GM19099 (cell line): ENCODE data around the gene STEEP1.

Source experiments
- POLR2A ChIP-seq: IDR thresholded peaks from 3 replicates; pipeline ENCODE4 v1.6.1; 2011; ENCODE audit warnings: low read depth; ENCODE audit not compliant: insufficient read length; ENCODE audit errors: extremely low read depth

Gene STEEP1

DNA sequence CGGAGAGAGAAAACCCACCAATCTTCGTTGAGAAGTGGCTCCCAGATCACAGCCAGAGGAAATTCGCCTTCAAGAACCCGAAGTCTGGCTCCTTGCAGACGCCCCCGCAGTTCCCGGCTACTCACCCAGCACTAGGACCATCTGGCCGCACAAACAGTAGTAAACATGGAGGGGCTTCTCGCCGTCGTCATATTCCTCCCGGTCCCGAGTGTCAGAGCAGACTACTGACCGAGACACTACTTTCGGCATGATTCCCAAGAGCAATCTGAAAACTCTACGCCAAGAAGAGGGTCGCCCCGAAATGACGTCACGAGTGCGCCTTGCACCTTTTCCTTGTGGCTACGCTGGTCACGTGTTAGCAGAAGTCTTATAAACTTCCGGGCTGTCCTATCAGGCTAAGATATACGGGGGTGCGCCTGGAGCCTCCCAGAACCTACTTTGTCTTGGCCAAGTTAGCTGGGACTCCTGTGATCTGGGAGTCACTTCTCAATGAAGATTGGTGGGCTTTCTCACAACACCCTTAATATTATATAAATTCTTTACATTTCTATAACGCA, at the start of gene STEEP1:
Gene STEEP1, minus strand, starts transcription at position 303 of the 557 bp plus-strand sequence. Its CDS starts 54 bp downstream, at position 249.
- peak; percentile 45 for TF ChIP-seq POLR2A

DNA sequence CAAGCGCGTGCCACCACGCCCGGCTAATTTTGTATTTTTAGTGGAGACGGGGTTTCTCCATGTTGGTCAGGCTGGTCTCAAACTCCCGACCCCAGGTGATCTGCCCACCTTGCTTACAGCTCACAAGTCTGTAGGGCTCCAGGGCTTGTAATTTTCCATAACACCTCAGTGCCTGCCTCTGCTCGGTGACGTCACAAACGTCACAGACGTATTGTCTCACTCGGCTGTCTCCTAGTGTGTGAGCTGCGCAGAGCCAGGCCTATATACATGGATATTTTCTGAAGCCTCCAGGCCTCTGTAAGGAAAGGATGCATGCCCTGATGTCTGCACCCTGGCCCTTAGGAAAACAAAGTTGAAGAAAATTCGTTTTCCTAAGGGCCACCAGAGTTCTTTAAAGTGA, 49.6 kb upstream of the STEEP1 start:
- no peak for TF ChIP-seq POLR2A

DNA sequence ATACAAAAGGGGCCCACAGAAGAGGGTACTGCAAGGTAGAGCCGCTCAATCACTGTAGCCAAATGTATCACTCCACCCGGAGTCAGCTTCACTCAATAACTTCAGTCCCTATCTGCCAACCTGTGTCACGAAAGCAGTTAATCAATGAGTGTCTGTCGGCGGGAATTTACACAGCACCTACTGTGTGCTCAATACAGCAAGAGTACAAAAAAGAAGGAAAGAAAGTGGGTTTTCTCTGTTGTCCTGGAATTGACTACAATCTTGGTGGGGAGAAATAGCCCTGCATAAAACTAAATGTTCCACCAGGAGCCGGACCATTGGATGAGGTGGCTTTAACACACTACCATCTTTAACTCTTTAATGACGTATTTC, 41.8 kb upstream of the STEEP1 start:
- TF ChIP-seq POLR2A: no peak

DNA sequence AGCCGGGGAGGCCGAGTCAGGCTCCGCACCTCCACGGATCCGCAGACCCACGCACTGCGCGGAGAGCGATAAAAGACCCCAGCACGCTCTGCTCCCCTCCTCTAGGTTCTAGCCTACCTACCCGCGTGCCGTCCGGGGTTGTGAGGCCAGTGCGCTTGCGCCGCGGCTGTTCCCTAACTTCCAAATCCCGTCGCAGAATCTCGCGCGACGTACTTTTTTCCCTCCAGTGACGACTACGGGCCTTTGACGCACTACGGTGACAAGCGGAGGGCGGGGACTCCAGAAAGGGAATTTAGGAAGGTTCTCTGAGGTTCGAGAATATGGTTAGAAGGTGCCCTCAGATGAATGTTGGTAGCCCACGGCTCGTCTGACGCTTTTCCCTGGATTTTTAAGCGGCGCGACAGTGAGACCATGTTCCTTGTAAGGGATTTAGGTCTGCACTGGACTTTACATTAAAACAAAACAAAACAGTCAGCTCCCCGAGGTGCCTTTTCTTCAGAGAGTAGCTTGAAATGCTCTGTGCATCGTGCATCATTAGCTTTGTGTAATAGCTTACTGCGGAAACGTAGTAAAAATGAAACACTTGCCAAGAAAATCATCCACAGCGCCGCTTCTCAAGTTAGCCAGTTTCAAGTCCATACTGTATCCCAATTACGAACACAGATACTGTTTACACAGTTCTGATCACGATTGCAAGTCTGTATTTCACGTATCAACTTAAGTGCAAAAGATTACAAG, 41.2 kb upstream of the STEEP1 start, which contains the start of gene NKRF:
Gene NKRF, minus strand, starts transcription at position 145 of the 738 bp plus-strand sequence.
- TF ChIP-seq POLR2A: peak; percentile 91

DNA sequence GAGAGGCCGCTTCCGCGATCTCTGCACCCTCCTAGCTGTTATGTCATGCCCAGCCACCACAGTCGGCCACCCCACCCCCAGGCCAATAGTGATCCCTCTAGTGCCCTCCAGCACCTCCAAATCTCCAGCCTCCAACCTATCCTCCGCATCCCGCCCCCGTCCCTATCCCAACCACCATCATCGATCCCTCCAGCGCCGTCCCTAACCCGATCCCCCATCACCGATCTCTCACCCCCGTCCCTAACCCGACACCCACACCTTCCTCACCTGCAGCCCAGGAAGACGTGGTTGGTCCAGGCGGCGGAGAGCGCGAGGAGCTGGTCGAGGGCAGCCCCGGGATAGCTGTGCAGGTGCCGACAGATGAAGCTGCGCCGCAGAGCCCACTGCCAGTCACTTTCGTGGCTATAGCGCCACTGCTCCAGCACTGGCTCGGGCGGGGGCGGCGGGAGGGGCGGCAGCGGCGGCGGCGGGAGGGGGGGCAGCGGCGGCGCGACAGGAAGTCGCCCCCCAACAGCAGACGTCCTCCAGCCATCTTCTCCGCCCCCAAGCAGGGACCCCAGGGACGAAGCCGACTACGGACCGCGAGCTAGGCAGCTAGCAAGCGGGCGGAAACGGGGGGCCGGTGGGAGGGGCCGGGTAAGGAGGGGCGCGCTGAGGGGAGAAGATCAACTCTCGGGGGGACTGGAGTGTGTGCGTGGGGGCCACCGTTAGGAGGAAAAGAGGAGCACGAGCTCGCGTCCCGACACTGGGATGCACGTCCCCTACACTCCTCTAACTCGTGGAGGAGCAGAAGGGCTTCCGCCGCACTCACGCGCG, 40.5 kb upstream of the STEEP1 start:
- TF ChIP-seq POLR2A: no peak

DNA sequence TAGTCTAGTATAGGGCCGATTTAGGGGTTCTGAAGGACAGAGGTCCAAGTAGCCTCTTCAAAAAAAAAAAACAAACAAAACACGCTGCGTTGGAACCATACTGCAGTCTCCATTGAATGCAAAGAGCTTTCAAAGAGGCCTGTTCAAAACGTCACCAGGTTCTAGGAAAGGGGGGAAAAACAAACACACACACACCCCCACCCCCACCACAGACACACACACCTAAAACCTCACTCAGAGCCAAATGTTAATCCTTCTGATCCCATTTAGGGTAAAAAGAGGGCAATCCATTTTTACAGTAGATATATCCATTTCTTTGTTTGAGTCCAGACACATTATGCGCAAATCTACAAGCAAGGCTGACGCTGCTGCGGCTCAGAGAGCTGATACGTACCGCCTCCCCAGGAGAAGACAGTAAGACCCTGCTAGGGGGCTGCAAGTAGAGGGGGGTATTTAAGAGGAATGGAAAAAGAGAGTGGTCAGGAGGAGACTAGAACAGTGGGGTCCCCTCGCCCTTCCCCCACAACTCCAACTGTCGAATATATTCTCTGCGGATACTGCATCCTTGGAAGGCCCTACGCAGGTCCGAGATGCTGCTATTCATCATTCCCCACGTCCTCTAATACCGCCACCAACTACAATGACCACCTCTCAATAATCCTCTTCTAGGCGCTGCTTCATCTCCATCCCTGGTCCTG, 39.7 kb upstream of the STEEP1 start:
- TF ChIP-seq POLR2A: no peak

DNA sequence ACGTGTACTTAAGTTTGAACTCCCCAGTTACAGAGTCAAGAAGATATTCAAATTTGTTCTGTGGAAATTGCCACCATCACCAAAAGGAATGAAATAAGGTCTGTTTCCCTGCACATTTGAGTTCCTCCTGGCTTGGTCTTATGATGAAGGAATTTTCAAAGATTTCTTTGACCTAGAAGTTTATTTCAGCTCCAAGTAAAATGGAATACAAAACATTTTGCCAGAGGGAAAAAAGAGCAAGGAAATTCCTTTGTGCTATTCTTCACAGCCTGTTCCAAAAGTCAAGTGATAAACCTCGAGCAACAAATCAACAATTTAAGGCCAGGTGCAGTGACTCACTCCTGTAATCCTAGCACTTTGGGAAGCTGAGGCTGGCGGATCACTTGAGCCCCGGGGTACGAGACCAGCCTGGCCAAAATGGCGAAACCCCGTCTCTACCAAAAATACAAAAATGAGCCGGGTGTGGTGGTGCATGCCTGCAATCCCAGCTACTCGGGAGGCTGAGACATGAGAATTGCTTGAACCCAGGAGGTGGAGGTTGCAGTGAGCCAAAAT, 37.6 kb upstream of the STEEP1 start:
- TF ChIP-seq POLR2A: no peak

DNA sequence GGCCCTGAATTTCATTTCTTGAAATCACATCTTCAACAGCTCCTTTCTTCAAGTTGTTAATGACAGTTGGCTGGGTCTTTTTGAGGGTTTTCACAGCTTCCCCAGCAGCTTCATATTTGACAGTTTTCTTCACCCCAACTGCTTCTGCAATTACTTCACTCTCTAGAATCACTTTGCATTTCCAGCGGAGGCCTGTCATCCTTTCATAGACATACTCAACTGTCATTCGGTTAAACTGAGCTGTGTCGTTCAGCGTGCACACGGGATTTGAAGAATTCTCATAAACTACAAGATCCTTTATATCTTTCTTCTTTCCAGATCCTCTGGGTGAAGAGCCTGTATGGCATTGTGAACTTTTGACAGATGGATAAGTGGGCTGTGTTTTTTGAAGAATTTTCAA, 24.6 kb upstream of the STEEP1 start:
- no peak for TF ChIP-seq POLR2A

DNA sequence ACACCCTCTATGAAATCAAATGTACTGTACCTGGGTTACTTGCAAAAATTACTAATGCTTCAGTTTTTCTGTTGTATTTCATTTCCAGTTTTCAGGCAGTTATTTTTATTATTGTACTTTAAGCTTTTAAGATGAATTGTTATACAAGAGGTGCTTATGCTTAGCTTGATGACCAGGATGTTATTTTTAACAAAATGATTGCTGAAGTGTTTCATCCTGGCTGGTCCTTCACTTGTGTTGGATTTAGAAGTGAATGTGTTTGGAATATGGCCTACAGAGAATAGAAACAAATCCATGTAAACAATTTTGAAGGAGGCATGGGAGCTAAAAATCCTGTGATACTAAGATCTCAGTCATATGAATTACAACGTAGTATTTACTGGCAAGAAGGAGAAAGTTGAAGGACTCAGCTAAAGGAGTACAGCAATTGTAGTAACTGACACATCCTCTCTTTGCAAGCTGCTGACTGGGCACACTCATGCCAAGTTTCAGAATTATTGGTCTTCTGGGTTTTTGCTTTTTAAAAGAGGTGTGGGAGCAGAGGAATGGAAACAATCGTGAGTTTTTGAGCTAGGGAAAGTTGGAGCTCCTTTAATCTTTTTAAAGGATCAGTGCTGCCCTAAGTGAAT, 18.3 kb upstream of the STEEP1 start:
- TF ChIP-seq POLR2A: no peak

DNA sequence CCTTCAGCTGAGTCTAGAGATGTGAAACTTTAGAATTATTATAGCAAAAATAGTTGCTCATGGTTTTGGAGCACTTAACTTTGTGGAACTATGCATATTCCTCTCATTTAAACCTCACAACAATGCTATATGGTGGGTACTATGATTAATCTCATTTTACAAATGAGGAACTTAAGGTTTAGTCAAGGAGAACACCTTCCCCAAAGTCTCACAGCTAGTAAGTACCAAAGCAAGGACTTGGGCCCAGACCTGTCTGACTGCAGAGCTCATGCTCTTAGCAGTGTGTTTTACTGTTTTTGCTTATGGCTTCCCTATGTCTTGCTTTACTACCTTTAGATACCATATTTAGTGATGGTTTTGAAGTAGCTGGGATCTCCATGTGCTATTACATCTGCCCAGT, 14.2 kb upstream of the STEEP1 start:
- no peak for TF ChIP-seq POLR2A

DNA sequence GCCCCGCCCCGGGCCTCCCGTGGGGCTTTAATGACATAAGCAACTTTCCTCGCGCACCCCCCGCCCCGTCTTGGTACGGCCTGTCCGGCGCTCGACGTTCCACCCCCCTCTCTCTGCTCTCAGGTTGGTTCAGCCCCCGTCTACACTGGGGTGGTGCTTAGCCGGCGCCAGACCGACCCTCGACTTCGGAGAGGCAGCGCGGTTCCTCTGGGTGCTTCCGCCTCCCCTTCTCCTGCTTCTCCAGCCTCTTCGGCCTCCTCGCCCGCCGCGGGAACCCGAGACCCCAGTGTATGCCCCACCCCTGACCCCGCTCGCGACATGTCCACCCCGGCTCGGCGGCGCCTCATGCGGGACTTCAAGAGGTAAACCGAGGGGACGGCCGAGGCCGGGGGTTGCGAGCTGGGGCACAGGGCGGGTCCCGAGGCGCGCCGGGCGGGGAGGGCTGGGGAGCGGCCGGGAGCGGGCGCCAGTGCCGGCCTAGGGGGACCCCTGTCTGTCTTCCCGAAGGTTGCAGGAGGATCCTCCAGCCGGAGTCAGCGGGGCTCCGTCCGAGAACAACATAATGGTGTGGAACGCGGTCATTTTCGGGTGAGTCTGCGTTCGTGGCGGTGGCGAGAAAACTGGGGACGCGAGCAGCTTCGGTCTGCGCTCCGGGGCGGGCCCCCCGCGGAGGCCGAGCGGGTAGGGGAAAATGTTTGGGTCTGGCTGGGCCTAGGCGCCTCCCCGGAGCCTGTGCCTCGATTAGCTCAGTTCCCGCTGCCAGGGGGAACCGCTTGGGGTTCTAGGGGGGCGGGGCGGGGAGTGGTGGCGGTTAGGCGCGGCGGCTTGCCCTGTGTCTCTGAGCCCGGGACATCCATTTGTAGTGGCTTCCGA, 9.4 kb upstream of the STEEP1 start, which contains the start of gene UBE2A:
Gene UBE2A, plus strand, starts transcription at position 170 of the 873 bp plus-strand sequence. Its CDS starts 149 bp downstream, at position 319.
- TF ChIP-seq POLR2A: peak; percentile 95

DNA sequence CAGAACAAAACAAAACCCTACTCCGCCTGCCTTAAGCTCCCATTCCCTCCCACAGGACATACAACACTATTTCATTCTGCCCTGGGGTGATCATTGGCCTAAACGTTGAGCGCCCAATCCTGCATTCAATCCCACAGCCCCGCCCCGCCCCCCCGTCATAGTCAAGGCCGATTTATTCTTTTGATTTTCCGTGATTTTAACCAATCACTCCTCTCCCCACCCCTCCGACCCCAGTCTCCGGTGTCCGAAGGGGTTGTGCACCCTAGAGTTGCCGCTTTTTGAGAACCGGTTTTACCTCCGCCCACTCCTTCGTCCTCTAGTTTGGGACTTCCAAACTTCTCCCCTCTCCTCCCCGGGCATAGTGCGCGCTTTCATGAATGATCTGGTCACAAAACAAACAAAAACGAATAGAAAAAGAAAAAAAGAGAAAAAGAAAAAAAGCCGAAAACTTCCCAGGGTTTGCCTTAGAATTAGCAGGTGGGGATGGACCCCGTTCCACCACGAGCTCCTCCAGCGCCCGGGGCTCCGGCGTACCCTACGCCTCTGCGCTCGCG, 8.7 kb upstream of the STEEP1 start:
- no peak for TF ChIP-seq POLR2A

DNA sequence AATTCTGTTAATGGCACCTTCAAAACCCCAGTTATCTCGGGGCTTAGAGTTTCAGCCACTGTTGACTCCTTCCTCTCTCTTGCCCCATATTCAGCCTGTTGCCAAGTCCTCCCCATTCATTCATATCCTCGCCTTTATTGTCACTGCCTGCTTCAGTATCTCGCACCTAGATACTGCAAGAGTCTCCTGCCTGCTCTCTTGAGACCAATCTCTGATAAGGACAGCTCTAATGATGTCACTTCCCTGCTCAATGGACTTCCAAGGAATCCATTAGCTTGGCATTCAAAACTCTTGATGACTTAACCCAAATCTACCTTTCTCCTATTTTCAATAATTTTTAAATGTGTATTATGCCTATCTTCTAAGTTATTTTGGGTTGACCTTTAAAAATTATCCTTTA, 8.0 kb upstream of the STEEP1 start:
- no peak for TF ChIP-seq POLR2A
